ENCODE results near the gene NUDT19.
"Not testable (repeated sequence)": the region's sequence is repeated elsewhere in the genome, so short reads cannot be mapped to it uniquely, and the experiment has no call there.

DNA sequence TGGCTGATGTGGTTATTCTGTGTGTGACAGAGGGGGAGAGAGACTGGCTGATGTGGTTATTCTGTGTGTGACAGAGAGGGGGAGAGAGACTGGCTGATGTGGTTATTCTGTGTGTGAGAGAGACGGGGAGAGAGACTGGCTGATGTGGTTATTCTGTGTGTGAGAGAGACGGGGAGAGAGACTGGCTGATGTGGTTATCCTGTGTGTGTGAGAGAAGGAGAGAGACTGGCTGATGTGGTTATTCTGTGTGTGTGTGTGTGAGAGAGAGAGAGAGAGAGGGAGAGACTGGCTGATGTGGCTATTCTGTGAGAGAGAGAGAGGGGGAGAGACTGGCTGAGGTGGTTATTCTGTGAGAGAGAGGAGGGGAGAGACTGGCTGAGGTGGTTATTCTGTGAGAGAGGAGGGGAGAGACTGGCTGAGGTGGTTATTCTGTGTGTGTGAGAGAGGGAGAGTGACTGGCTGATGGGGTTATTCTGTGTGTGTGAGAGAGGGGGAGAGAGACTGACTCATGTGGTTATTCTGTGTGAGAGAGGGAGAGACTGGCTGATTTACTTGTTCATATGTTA is 55.1 kb downstream of the NUDT19 start:
- TF ChIP-seq, protein P1, sequence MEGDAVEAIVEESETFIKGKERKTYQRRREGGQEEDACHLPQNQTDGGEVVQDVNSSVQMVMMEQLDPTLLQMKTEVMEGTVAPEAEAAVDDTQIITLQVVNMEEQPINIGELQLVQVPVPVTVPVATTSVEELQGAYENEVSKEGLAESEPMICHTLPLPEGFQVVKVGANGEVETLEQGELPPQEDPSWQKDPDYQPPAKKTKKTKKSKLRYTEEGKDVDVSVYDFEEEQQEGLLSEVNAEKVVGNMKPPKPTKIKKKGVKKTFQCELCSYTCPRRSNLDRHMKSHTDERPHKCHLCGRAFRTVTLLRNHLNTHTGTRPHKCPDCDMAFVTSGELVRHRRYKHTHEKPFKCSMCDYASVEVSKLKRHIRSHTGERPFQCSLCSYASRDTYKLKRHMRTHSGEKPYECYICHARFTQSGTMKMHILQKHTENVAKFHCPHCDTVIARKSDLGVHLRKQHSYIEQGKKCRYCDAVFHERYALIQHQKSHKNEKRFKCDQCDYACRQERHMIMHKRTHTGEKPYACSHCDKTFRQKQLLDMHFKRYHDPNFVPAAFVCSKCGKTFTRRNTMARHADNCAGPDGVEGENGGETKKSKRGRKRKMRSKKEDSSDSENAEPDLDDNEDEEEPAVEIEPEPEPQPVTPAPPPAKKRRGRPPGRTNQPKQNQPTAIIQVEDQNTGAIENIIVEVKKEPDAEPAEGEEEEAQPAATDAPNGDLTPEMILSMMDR (IDR thresholded peaks at IDR 0.05; ENCODE audit: low read length), result not testable (repeated sequence)
- not testable (repeated sequence) for TF ChIP-seq EZH2 (optimal IDR thresholded peaks at IDR 0.05; ENCODE audit: low read depth, low read length); EZH2phosphoT487 (IDR thresholded peaks at IDR 0.05; ENCODE audit: low read length)

Measured in MM.1S (cell line).